Germinal center (tissue), 1 donor: Measurements from ENCODE around the gene BSG.

ENCODE experiments used
- DNase-seq: peaks from one replicate; pipeline ENCODE4 v3.0.0; 2012; ENCODE audit warnings: mixed read lengths, low spot score

Gene BSG

DNA sequence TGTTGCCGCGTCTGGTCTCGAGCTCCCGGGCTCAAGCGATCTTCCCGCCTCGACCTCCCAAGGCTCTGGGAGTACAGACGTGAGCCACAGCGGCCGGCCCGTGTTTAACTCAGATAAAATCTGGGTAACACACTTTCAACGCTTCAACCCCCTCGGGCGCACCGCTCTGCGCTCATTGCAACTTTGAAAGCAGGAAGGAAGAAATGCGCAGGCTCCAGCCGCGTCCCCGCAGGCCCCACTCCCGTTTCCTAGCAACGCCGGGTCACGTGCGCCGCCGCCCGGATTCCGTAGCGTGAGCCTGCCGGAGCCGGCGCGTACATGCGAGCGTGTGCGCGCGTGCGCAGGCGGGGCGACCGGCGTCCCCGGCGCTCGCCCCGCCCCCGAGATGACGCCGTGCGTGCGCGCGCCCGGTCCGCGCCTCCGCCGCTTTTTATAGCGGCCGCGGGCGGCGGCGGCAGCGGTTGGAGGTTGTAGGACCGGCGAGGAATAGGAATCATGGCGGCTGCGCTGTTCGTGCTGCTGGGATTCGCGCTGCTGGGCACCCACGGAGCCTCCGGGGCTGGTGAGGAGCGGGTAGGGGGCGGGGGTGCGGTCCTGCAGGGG is at the start of gene BSG:
Gene BSG, plus strand, starts transcription at position 457 of the 603 bp plus-strand sequence. Its CDS starts 39 bp downstream, at position 496.
- DNase-seq: peak; percentile 100

DNA sequence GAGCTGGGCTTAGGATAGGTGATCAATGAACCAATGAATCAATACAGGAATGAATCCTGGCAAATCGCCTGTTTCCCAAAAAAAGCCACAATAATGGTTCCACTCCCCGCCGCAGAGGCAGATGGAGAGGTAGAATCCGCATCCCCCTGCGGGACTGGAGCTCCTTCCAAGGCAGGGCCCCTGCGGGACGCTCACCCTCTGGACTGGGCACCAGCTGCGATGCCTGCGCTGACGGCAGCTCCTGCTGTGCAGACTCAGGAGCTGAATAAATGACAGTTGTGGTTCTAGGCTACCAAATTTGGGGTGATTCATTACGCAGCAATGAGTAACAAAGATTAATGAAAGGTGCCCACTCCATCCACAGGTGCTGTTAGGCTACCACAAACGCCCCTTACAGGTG is 49.7 kb upstream of the BSG start:
- DNase-seq: no peak

GRCh38 chr19:524062-524674 is 48.2 kb upstream of the BSG start:
- no peak for DNase-seq

GRCh38 chr19:525029-525428 is 47.4 kb upstream of the BSG start:
- no peak for DNase-seq

DNA sequence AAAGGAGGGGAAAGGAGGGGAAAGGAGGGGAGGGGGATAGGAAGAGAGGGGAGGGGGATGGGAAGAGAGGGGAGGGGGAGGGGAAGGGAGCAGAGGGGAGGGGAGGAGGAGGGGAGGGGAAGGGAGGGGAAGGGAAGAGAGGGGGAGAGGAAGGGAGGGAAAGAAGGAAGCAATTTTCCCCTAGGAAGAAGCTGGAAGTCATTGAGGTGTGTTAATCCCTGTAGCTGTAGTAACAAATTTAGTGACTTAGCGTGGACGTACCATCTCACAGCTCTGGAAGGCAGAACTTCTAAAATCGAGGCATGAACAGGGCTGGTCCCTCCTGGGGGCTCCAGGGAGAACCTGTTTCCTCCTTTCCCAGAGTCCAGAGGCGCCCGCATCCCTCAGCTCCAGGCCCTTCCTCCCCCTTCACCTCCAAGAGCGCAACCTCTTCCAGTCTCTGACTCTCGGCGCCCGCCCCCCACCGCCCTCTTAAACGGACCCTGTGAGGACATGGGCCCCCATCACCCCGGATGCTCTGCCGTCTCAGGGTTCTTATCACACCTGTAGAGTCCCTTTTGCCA is 46.5 kb upstream of the BSG start:
- no peak for DNase-seq

GRCh38 chr19:530134-531008 is 42.0 kb upstream of the BSG start:
- DNase-seq: no peak

DNA sequence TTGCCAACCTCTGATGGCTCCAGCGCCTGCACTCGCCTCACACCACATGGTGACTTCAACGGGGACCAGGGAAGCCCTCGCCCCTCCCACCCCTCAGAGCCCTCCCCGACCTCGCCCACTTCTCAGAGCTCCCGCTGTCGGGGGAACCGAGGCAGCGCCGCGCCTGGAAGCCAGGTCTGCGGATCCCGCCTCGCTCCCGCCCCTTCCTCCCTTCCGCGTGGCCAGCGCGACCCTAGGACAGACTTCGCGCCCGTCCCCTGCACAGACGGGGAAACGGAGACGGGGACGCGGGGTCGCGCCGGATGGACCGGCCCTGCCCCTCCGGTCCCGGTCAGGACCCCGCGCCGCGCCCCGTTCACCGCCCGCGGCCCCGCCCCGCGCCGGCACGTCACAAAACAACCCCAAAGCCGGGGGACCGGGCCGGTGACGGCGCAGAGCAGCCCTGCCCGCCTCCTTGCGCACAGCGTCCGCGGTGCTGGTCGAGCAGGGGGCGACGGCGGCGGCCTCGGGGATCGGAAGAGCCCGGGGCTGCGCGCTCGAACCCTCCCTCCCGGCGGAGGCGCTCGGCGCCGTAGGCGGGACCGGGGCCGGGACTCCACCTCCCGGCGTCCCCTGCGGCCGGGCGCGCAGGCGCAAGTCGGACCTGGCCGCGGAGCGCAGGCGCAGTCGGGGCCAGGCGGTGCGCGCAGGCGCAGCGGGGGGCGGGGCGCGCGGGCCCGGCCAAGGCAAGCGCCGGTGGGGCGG is 41.2 kb upstream of the BSG start:
- peak; percentile 97 for DNase-seq

DNA sequence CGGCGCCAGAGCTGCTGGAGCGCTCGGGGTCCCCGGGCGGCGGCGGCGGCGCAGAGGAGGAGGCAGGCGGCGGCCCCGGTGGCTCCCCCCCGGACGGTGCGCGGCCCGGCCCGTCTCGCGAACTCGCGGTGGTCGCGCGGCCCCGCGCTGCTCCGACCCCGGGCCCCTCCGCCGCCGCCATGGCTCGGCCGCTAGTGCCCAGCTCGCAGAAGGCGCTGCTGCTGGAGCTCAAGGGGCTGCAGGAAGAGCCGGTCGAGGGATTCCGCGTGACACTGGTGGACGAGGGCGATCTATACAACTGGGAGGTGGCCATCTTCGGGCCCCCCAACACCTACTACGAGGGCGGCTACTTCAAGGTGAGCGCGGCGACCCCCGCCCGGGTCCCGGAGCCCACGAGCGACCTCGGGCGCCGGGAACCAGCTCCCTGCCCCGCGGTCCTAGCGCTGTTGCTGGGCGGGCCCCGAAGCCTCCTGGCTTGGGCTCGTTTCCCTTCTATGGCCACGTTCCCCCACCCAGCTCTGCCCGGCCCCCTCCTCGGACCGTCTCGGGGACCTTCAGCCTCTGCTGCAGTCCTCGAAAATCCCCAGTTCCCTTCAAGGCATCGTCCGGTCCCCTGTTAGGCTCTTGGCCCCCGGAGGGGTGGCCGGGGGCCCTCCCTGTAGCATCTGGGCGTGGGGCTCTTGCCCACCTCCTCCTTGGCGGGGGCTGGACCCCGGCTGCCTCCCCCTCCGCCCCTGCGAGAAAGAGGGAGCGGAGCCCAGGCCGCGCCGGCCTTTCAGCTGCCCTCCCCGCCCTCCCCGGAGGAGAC is 40.4 kb upstream of the BSG start, which contains the start of gene CDC34:
Gene CDC34, plus strand, starts transcription at position 8 of the 808 bp plus-strand sequence. Its CDS starts 172 bp downstream, at position 180.
- DNase-seq: peak; percentile 27

GRCh38 chr19:532561-533363 is 39.6 kb upstream of the BSG start:
- DNase-seq: peak; percentile 35

GRCh38 chr19:533364-534058 is 38.9 kb upstream of the BSG start:
- no peak for DNase-seq

GRCh38 chr19:534088-534487 is 38.3 kb upstream of the BSG start:
- no peak for DNase-seq

GRCh38 chr19:535017-535835 is 37.2 kb upstream of the BSG start:
- no peak for DNase-seq

DNA sequence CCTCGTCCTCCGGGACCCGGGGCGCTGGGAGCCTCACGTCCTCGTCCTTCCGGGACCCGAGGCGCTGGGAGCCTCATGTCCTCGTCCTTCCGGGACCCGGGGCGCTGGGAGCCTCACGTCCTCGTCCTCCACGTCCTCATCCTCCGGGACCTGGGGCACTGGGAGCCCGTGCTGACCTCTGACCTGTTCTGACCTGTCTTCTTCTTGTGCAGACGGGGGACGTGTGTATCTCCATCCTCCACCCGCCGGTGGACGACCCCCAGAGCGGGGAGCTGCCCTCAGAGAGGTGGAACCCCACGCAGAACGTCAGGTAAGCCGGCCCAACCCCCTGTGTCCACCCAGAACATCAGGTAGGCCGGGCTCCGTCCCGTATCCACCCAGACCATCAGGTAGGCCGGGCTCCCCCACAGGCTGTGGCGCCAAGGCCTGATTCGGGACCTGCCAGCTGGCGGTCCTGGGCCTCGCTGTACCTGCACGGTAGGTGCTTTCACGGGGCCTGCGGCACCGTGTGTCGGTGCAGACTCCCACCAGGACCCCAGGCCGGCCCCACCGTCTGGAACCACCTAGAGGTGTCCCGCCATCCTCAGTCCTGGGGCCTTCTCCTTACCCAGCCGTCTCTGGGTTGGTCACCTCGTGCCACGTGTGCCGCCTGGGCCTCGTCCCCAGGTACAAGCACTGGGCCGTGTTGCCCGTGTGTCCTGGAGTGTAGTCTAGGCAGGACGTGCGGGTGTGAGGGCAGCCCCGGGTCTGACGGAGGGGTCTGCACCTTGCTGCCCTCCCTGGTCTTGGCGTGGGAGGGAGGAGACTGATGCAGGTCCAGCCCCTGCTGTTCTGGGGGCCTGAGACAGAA is 36.1 kb upstream of the BSG start:
- DNase-seq: no peak

- DNase-seq: no peak
These were observed 35.5 kb upstream of the BSG start for GRCh38 chr19:536881-537404.

DNA sequence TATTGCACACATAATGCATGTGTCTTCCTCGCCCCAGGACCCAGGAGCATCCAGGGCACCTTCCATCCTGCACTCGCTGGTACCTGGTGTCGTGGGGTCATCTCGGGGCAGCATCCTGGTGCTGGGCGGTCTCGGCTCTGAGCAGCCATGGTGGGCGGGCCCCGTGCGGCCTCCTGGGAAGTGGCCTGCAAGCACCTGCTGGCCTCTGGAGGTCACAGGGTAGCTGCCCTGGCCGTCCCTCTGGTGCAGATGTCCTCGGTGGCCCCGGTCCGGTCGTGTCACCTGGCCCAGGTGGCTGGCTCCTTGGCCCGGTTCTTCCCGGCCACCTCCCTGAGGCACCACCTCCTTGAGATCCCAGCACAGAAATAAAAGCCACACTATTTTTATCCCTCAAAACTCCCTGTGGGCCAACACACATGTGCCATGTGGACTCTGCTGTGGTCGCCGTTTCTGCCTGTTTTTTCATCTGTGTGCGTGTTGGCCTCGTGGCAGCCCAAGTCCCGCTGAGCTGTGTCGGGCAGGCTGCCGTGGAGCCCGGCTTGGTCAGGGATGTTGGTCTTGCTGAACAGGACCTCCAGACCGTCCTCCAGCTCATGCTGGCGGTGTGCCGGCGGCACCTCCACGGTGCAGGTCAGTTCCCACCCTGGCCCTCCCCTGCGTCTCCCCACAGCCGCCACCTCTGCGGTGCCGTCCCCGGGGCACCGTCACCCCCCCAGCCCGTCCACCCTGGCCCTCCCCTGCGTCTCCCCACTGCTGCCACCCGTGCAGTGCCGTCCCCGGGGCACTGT is 33.6 kb upstream of the BSG start:
- DNase-seq: no peak

- DNase-seq: no peak
These were observed 32.9 kb upstream of the BSG start for GRCh38 chr19:539429-540030.
